HG03378 (cell line): ENCODE results near the gene SETD4.
A peak's percentile ranks its signal among the peaks of the same experiment; 100 is the strongest.
"Not testable (repeated sequence)": the region's sequence is repeated elsewhere in the genome, so short reads cannot be mapped to it uniquely, and the experiment has no call there.

Experiments used
- ATAC-seq: cut with Tn5 transposase; IDR thresholded peaks from one replicate; pipeline ENCODE4 v1.9.1; 2021; ENCODE audit warnings: mild to moderate bottlenecking, moderate library complexity; ENCODE audit not compliant: unreplicated experiment

SETD4 gene, protein sequence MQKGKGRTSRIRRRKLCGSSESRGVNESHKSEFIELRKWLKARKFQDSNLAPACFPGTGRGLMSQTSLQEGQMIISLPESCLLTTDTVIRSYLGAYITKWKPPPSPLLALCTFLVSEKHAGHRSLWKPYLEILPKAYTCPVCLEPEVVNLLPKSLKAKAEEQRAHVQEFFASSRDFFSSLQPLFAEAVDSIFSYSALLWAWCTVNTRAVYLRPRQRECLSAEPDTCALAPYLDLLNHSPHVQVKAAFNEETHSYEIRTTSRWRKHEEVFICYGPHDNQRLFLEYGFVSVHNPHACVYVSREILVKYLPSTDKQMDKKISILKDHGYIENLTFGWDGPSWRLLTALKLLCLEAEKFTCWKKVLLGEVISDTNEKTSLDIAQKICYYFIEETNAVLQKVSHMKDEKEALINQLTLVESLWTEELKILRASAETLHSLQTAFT

DNA sequence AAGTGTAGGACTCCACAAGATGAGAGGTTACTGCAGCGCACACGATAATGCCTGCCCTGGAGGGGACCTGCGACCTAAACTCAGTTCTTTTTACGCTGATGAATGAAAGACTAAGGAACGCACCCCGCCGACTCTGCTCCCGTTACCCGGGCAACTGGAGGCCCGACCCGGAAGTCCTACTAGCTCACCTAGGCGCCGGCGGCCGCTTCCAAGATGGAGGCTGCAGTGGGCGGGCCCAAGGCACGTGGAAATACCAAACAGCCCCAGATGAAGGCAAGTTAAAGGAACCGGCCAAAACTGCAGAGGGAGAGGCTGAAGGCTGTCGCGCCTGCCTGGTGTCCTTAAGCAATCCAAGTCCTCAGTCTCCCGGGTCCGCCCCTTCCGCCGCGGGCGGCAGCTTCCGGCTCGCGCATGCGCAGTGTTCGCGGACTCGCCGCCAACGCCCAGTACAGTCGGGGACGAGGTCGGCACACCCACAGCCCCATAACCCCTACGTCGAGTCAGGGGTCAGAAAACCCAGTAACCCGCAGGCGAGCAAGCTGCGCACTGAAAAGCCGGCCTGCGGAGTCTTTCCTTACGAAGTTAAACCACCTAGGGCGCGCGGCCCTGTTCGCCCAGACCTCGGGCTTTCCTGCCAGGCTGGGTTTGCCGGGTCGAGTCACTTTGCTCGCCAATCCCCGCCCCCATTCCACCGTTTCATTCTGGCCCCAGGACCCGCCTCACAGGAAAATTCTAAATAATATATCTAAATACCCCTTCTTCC lies at the start of gene SETD4:
TSS of gene SETD4 (minus strand) at position 368 of the 763 bp plus-strand sequence. CDS start 1,638 bp downstream, outside the sequence.
- peak; percentile 77 for ATAC-seq

- ATAC-seq = no peak
Measured at GRCh38 chr21:36109868-36110267, 49.5 kb upstream of the SETD4 start.

GRCh38 chr21:36105327-36105842 lies 45.1 kb upstream of the SETD4 start:
- ATAC-seq = no peak

DNA sequence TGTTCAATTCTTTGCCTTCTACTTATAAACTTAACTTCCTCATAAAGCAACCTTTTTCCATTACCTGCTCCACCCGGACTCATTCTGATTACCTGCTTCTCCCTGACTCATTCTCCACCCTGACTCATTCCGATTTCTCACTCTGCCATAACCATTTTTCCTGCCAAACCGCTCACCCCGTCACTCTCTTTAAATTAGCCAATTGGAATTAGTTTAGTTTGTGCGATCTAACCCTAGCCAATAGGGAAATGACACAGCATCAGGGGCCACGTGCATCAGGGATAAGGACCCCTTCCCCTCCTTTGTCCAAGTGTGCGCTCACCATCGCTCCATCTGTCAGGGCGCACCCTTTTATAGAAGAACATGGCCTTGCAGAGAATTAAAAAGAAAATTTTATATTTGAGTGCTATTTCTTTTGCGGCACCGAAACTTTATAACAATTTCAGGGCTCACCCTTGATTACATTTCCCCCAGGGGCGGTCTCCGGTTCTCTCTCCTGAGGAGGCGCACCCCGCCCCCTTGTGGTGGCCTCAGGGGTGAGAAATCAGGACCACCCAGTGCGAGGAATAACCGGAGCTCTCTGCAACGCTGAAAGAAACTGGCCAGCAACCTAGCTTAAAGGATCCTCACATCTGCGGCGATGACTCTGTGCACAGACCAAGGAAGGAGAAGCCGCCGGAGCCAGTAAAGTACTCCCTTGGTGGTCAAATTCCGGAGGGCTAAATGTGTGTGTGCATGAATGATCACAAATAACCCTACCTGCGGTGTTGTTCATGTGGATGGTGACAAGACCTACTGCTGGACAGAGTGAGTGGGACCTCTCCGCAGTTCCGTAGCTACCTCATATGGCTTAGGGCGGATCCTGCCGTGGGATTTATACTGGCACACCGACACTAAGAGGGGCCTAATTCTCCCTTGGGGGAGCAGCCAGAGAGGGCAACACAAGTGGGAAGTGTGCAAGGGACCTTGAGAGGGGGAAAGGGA lies 44.3 kb upstream of the SETD4 start:
- ATAC-seq = no peak

DNA sequence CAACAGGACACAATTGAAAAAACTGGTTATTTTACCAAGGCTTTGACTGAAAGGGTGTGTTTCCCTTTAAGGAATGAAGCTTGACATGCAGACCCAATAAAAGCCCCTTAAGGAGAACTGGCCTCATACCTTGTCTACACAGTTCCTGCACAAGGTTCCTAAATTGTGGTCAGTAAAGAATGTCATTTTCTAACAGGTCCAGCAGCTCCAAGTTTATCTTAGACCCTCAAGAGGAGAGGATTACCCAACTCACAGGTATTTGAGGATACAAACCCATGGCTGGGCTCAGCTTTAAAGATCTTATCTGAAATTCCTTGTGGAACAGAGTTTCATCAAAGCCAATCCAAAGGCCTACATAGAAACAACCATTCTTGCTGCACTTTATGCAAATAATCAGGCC lies 43.1 kb upstream of the SETD4 start:
- ATAC-seq = no peak

GRCh38 chr21:36100971-36101641 lies 40.8 kb upstream of the SETD4 start:
- ATAC-seq = no peak

DNA sequence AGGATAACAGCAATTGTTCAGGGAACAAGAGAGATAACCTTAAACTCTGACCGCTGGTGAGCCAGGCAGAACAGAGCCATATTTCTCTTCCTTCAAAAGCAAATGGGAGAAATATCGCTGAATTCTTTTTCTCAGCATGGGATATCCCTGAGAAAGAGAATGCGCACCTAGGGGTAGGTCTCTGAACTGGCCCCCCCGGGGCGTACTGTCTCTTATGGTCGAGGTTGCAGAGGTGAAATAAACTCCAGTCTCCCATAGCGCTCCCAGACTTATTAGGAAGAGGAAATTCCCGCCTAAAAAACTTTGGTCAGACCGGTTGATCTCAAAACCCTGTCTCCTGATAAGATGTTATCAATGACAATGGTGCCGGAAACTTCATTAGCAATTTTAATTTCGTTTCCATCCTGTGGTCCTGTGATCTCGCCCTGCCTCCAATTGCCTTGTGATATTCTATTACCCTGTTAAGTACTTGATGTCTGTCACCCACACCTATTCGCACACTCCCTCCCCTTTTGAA lies 39.4 kb upstream of the SETD4 start:
- ATAC-seq = not testable (repeated sequence)

DNA sequence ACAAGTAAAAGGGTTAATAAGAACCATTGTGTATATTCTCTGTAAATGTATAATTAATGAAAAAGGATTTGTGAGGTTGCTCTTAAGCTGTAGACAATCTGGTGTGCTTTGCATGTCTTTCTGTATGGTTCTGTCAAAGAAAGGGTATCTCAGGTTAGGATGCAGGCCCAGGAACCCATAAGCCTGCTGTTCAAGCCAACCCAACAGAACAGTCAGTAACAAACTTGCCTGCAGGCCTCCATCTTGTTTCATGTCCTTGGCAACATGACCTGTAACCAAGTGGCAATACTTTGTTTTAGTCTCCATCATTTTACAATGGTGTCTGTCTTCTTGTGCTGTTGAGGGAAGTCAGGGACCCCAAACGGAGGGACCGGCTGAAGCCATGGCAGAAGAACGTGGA lies 38.7 kb upstream of the SETD4 start:
- ATAC-seq = no peak

DNA sequence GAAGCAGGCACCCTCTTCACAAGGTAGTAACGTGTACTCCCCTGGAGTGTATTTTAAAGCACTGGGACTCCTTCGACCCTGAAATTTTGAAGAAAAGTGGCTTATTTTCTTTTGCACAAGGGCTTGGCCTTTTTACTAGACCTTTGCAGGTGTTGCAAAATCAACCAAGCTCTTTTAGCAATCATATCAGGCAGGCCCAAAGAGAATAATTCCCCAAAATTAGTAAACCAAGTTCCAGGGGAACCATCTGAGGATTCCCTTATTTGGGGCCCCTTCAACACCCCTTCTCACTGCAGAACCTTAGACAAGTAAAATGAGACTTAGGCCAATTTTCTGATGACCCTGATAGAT lies 37.8 kb upstream of the SETD4 start:
- ATAC-seq = no peak

DNA sequence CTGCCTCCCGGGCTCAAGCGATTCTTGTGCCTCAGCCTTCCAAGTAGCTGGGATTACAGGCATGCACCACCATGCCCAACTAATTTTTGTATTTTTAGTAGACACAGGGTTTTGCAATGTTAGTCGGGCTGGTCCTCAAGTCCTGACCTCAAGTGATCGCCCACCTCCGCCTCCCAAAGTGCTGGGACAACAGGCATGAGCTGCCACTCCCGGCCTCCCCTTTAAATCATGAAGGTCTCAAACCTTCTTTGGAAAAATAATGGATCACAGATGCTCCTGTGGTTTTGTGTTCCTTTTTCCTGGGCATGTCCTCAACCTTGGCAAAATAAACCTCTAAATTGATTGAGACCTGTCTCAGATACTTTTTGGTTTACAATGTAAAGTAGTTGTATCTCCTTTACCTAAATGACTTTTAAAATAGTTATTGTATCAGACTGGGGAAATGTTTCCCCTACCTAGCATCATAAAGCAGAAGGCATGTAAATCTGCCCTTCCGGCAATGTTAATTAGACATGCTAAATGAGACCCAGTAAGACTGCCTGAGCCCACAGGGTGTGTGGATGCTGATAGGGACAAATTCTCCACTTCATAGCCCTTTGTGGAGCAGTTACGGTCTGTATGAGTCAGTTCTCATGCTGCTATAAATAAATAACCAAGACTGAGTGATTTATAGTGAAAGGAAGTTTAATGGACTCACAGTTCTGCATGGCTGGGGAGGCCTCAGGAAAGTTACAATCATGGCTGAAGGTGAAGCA lies 37.3 kb upstream of the SETD4 start:
- peak; percentile 77 for ATAC-seq

DNA sequence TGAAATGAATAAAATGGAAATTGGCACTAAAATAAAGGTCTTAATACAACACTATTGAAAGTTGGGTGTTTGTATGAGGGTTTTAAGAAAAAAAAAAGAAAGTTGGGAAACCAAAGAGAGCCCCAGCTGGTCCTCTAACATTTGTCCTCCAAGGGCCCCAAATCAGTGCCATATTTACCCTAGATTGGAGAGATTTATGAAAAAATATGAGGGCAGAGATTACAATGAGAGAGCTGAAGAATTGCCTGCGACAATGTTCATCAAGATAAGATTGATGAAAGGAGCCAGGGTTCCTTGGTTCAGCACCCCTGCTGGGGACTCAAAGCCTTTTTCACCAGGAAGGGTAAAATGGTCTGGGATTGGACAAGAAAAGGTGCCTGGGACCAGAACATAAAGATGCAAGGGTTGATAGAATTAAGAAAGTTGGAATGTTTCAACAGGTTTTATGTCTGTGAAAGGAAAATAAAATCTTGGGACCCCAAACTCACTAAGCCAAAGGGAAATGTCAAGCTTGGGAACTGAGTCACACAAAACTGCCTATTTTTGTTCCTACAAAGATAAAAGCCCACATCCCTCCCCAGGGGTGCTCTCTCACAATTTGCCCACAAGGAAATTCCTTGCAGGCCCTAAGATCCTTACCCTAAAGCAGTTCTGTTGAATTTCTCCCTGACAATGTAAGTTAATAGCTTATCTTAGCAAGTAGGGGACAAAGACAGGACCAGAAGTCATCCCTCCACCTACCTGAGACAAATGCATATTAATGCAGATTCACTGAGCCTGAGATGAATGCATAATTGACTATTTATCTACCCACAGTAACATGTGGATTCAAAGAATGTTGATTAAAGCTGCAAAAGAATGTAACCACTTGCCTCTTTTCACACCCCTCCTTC lies 36.3 kb upstream of the SETD4 start:
- ATAC-seq = no peak

- ATAC-seq = no peak
Measured at GRCh38 chr21:36093512-36093911, 33.2 kb upstream of the SETD4 start.

DNA sequence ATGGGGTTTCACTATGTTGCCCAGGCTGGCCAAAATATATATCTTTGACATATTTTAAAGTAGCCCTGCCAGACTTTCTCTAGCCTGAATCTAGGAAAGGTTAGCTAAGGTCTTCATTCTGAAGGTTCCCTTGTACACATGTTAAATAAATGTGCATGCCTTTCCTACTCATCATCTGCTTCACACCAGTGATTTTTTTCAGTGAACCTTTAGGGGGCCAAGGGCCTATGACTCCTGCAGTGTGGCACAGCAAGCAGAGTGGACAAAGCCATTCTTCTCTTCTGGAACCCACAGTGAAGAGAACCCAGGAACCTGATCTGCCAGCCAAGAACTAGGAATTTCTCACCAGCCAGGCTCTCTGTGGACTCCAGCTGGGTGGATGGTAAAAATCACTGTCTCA lies 32.4 kb upstream of the SETD4 start:
- ATAC-seq = no peak

DNA sequence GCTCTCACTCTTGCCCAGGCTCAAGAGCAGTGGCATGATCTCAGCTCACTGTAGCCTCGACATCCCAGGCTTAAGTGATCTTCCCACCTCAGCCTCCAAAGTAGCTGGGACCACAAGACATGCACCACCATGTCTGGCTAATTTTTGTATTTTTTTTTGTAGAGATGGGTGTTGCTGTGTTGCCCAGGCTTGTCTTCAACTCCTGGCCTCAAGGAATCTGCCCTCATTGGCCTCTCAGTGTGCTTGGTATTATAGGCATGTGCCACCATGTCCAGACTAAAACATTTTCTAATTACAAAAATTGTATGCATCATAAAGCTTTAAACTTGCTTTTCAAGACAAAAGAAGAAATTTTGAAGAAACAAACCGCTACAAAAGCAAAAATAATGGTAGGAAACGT lies 29.6 kb upstream of the SETD4 start:
- no peak for ATAC-seq

DNA sequence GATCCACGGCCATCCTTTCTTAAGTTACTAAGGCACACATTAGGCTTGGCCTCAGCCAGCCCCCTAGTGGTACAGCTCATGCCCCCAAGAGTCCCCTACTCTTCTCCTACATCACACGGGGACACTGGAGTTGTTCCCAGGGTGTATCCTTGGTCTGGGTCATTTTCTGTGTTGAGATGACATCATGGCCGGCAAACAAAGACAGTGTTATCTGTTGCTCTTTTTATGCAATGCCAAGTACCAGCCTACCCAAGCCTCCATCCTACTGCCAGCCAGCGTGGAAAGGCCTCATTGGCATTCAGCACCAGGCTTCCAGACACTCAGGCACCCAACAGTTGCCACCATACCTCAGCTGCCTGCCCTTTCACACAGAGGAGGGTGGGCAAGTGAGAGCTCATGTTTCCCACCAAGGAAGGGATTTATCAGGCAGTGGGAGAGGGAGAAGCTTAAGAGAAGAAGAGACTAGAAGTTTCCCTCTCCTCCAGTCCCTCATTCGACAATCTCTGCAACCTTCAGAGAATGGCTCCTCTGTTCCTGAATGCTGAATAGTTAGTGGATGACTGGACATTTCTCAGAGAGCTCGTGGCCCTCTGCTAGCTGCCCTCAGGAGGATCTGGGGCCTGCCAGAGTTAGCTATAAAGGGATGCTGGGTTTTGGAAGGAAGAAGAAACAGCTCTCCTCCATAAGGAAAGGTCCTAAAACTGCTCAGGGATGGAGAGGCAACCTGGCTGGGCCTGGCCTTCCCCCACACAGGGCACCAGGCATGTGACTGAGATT lies 27.2 kb upstream of the SETD4 start:
- no peak for ATAC-seq

- no peak for ATAC-seq
Measured at GRCh38 chr21:36082237-36082664, 21.9 kb upstream of the SETD4 start.

DNA sequence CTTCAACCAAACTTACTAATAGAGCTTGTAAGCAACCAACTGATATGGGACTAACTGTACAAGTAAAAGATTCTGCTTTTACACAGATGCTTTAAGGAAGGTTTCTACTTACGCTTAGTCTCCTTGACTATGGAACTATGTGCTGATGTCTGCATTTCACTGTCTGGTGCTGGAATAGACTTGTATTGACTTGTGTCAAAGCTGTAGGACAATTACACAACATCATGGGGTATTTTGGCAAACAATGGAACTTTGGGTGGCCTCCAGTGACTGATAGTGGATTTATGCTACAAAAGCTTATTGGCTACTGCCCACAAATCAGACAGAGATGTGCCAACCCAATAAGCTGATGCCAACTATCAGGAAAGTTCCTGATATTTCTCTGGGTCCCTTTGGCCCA lies 20.1 kb upstream of the SETD4 start:
- no peak for ATAC-seq

GRCh38 chr21:36079671-36080070 lies 19.3 kb upstream of the SETD4 start:
- ATAC-seq = no peak
